GM10266 (cell line): ENCODE results near the gene AQP5.
A peak's percentile ranks its signal among the peaks of the same experiment; 100 is the strongest.

ENCODE experiments used
- DNase-seq: peaks from one replicate; pipeline ENCODE4 v3.0.0; 2012; ENCODE audit errors: extremely low spot score
- CTCF ChIP-seq: IDR thresholded peaks from 2 replicates; pipeline ENCODE4 v1.5.1; 2012; ENCODE audit warnings: mild to moderate bottlenecking, low read depth; ENCODE audit not compliant: control insufficient read depth, insufficient read depth; ENCODE audit errors: missing control alignments

Gene AQP5

GRCh38 chr12:49942512-49942893, 19.2 kb upstream of the AQP5 start:
- TF ChIP-seq CTCF, result no peak
- DNase-seq, result no peak

GRCh38 chr12:49942921-49943624, 18.6 kb upstream of the AQP5 start:
- no peak for TF ChIP-seq CTCF
- DNase-seq, result no peak

GRCh38 chr12:49943625-49943960, 18.1 kb upstream of the AQP5 start:
- TF ChIP-seq CTCF, result no peak
- DNase-seq, result no peak

- no peak for DNase-seq
Observed at GRCh38 chr12:49944046-49944445, 17.6 kb upstream of the AQP5 start.

DNA sequence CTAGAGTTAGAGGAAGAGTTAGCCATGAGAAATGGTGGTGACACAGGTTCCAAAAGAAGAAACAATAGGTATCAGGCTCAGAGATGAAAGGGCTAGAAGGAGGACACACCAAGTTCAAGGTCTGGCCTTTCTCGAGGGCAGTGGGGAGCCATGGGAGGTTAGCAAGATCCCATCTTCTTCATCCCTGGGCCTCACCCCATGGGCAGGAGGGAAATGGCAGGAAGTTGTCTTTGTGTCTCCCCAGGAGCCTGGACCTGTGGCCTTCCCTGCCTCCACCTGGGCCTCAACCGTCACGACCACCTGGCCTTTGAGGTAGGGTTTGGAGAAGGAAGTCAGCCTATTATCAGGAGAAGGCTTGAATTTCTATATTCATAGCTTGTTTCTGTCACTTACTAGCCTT, 17.0 kb upstream of the AQP5 start:
- no peak for TF ChIP-seq CTCF
- DNase-seq, result no peak

More at GRCh38 chr12:49944046-49944445, 17.6 kb upstream of the AQP5 start:
- no peak for TF ChIP-seq CTCF

GRCh38 chr12:49945394-49946080, 16.1 kb upstream of the AQP5 start:
- peak; percentile 90 for DNase-seq
- TF ChIP-seq CTCF, result peak; percentile 94

GRCh38 chr12:49946086-49946485, 15.6 kb upstream of the AQP5 start:
- DNase-seq, result no peak
- no peak for TF ChIP-seq CTCF
